Kidney (tissue), 14 donors: ENCODE measurements around the gene KMT2C. TPM values are rescaled to one million over a fixed set of nuclear protein-coding genes. Genes with fewer than 3 reads are reported as not detected.
"Not testable (repeated sequence)": the region's sequence is repeated elsewhere in the genome, so short reads cannot be mapped to it uniquely, and the experiment has no call there.

Experiments used
- DNase-seq, 5 donors: peaks; one replicate each; pipeline ENCODE4 v3.0.0-alpha.2; 2013 to 2020
- FAIRE-seq: peaks from 2 replicates; lab custom pipeline; 2012; peaks lifted over from hg19 to GRCh38; lab: Jason Lieb, UNC
- H3K27ac ChIP-seq, 2 donors: one replicate each; pipeline ENCODE4 v1.7.0; 2013; ENCODE audit warnings: low read depth in 2 of 2, low read length in 2 of 2, inconsistent platforms in 1 of 2
- H3K27me3 ChIP-seq: one replicate; pipeline ENCODE4 v1.7.1; 2013; ENCODE audit warnings: low read length, inconsistent platforms; ENCODE audit not compliant: control insufficient read depth, insufficient read depth
- H3K36me3 ChIP-seq, 3 donors: one replicate each; pipeline versions ENCODE4 v1.7.0 to v1.7.1; 2013; ENCODE audit warnings: low read length in 3 of 3, control low read depth in 1 of 3, inconsistent platforms in 1 of 3; ENCODE audit not compliant: insufficient read depth in 3 of 3, control insufficient read depth in 2 of 3
- H3K4me1 ChIP-seq, 3 donors: one replicate each; pipeline versions ENCODE4 v1.7.0 to v1.7.1; 2013; ENCODE audit warnings: low read length in 3 of 3, inconsistent platforms in 1 of 3, low read depth in 1 of 3; ENCODE audit not compliant: control insufficient read depth in 2 of 3, insufficient read depth in 2 of 3
- H3K4me3 ChIP-seq, 3 donors: one replicate each; pipeline versions ENCODE4 v1.7.0 to v1.8.1; 2013; ENCODE audit warnings: low read length in 3 of 3, control low read depth in 1 of 3, inconsistent platforms in 1 of 3
- H3K9ac ChIP-seq, 3 donors: one replicate each; pipeline versions ENCODE4 v1.7.0 to v1.7.1; 2013; ENCODE audit warnings: low read length in 3 of 3, control low read depth in 1 of 3, inconsistent platforms in 1 of 3
- H3K9me3 ChIP-seq, 3 donors: one replicate each; pipeline versions ENCODE4 v1.7.0 to v1.7.1; 2013; ENCODE audit warnings: low read length in 3 of 3, control low read depth in 1 of 3, inconsistent platforms in 1 of 3; ENCODE audit not compliant: control insufficient read depth in 2 of 3, insufficient read depth in 1 of 3
- intact Hi-C: fragments of 100-400 bp; cut with DNase I; formaldehyde crosslinking; loops from one replicate; pipeline ENCODE4 v1.11.1; 2022
- polyA plus RNA-seq: library from polyadenylated mRNA; stranded (reverse); fragments of 350-450 nt; fragmentation: Illumina TruSeq; extraction: RNeasy Lipid Tissue Mini Kit (QIAGEN cat#74804); gene quantifications from one replicate; pipeline ENCODE4 v1.2.3, GENCODE V29; 2014; ENCODE audit warnings: low read depth, low replicate concordance; ENCODE audit not compliant: insufficient read depth
- total RNA-seq: library from RNA; stranded (reverse); fragmentation: NEBNext Ultra II Directional; extraction: Animal tissue kit (Norgen Biotek cat#: 25700); gene quantifications from one replicate; pipeline ENCODE4 v1.2.1, GENCODE V29; 2021
- TF ChIP-seq, protein P1 (sequence below): IDR thresholded peaks from 3 replicates; pipeline ENCODE4 v1.5.1; 2012; ENCODE audit warnings: mild to moderate bottlenecking, moderate library complexity, borderline replicate concordance; ENCODE audit not compliant: insufficient read depth; ENCODE audit errors: extremely low read depth
- donor health status: control.
- donor health status: control.
- donor health status: control.
- donor health status: control.
- donor health status: control.
- donor health status: DM: yes; HTN: yes; CAD: no.
- donor health status: Normal renal cell carcinoma (clear cell type).

The KMT2C gene
- total and polyA plus RNA-seq, 2 donors from 2014 or later: 4.8 to 102 TPM

DNA sequence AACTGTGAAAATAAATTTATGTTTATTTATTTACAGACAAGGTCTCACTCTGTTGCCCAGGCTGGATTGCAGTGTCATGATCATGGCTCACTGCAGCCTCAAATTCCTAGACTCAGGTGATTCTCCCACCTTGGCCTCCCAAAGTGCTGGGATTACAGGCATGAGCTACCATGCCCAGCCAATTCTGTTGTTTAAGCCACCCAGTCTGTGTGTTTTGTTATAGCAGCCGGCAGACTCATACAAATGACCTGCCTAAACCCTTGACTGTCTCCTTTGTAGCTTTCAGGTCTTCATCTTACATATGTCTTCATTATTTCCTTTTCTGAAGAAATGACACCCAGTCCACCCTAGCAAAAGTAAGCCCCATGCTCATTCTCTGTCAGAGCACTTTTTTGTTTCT, 43.8 kb upstream of the KMT2C start:
- Histone ChIP-seq H3K27me3 (no peaks in the 10 kb centered on the region), H3K27ac (no peak overlapping the region), H3K9ac (no peak overlapping the region), H3K4me1 (no peaks in the 10 kb centered on the region), H3K9me3 (no peaks in the 10 kb centered on the region), H3K4me3 (no peak overlapping the region), H3K36me3 (no peaks in the 10 kb centered on the region)
- intact Hi-C loops: no loop called here
- no peak for FAIRE-seq
- TF ChIP-seq, protein P1, sequence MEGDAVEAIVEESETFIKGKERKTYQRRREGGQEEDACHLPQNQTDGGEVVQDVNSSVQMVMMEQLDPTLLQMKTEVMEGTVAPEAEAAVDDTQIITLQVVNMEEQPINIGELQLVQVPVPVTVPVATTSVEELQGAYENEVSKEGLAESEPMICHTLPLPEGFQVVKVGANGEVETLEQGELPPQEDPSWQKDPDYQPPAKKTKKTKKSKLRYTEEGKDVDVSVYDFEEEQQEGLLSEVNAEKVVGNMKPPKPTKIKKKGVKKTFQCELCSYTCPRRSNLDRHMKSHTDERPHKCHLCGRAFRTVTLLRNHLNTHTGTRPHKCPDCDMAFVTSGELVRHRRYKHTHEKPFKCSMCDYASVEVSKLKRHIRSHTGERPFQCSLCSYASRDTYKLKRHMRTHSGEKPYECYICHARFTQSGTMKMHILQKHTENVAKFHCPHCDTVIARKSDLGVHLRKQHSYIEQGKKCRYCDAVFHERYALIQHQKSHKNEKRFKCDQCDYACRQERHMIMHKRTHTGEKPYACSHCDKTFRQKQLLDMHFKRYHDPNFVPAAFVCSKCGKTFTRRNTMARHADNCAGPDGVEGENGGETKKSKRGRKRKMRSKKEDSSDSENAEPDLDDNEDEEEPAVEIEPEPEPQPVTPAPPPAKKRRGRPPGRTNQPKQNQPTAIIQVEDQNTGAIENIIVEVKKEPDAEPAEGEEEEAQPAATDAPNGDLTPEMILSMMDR: no peak
- peak in 1 of 5 donors; percentile 13 for DNase-seq

DNA sequence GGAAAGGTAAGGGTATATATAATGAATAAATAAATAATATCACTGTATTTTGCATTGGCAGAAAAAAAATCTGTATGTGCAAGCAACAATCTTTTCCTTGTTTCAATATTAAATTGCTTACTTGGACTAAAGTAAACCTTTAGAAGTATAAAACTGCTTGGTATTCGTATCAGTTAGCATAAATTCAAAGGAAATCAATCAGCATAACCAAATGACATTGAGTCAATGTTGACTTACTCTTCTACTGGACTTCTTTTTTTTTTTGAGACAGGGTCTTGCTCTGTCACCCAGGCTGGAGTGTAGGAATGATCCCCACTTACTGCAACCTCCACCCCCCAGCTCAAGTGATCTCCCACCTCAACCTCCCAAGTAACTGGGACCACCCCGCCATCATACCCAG, 42.3 kb upstream of the KMT2C start:
- DNase-seq: no peak
- Histone ChIP-seq H3K4me1 (no peaks in the 10 kb centered on the region), H3K9me3 (no peaks in the 10 kb centered on the region), H3K27ac (no peak overlapping the region), H3K9ac (no peak overlapping the region), H3K4me3 (no peak overlapping the region), H3K27me3 (no peaks in the 10 kb centered on the region), H3K36me3 (no peaks in the 10 kb centered on the region)
- no peak for FAIRE-seq
- TF ChIP-seq, protein P1: no peak
- intact Hi-C loops: no loop called here

DNA sequence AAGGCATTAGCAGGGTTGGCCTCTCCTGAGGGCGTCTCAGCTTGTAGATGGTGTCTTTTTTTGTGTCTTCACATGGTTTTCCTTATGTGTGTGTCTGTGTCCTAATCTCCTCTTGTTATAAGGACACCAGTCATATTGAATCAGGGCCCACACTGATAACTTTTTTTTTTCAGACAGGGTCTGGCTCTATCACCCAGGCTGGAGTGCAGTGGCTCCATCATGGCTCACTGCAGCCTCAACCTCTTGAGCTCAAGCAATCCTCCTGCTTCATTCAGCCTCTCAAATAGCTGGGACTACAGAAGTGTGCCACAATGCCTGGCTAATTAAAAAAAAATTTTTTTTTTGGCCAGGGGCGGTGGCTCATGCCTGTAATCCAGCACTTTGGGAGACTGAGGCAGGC, 41.3 kb upstream of the KMT2C start:
- no peak overlapping the region for H3K27ac ChIP-seq
- no peak for FAIRE-seq
- no peaks in the 10 kb centered on the region for H3K9me3 ChIP-seq
- H3K27me3 ChIP-seq: no peaks in the 10 kb centered on the region
- DNase-seq: no peak
- no peaks in the 10 kb centered on the region for H3K4me1 ChIP-seq
- intact Hi-C loops: no loop called here
- no peak overlapping the region for H3K9ac ChIP-seq
- H3K4me3 ChIP-seq: no peak overlapping the region
- TF ChIP-seq, protein P1: no peak
- no peaks in the 10 kb centered on the region for H3K36me3 ChIP-seq

DNA sequence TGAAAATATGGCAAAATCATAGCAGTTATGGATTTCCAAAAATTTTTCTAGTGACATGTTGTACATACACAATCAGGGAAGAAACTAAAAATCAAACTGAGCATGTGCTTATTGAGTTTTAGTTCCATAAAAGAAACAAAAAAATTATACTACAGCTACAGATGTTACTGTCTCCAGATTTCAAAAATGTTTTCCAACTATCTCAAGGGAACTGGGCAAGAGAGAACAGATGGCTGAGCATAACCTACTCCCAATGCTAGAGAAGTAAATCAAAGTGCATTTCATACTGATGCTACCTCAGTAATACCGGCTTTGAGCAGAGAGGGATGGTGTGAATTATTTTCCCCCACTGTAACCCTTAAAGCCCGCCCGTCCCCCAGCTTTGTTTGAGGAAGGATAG, 40.7 kb upstream of the KMT2C start:
- FAIRE-seq: no peak
- Histone ChIP-seq H3K4me1 (no peaks in the 10 kb centered on the region), H3K9me3 (no peaks in the 10 kb centered on the region), H3K4me3 (no peak overlapping the region), H3K9ac (no peak overlapping the region), H3K27me3 (no peaks in the 10 kb centered on the region), H3K36me3 (no peaks in the 10 kb centered on the region), H3K27ac (no peak overlapping the region)
- TF ChIP-seq, protein P1: no peak
- no peak for DNase-seq
- intact Hi-C loops: no loop called here

DNA sequence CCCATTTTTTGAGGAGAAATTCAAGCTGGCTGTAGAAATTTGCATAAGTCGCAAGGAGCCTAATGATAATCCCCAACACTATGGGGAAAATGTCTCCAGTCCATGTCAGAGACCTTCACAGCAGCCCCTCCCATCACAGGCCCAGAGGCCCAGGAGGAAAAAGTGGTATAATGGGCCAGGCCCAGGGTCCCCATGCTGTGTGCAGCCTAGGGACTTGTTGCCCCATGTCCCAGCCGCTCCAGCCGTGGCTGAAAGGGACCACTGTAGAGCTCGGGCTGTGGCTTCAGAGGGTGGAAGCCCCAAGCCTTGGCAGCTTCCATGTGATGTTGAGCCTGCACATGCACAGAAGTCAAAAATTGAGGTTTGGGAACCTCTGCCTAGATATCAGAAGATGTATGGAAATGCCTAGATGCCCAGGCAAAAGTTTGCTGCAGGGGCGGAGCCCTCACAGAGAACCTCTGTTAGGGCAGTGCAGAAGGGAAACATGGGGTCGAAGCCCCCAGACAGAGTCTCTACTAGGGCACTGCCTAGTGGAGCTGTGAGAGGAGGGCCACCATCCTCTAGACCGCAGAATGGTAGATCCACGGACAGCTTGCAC, 35.3 kb upstream of the KMT2C start:
- FAIRE-seq, H3K36me3 ChIP-seq, H3K4me1 ChIP-seq, H3K9me3 ChIP-seq, H3K4me3 ChIP-seq, H3K27ac ChIP-seq, intact Hi-C loops, H3K27me3 ChIP-seq, H3K9ac ChIP-seq, DNase-seq: not testable (repeated sequence)
